ENCODE data around the gene AKAP11. TPM values are rescaled to one million over a fixed set of nuclear protein-coding genes. Genes with fewer than 3 reads are reported as not detected.

The AKAP11 gene
- total RNA-seq, 2 experiments from 2014 or later = 40.2 to 42.0 TPM

GRCh38 chr13:42271337-42272114 is 426 bp upstream of the AKAP11 start:
- ChIA-PET CTCF (interaction anchor here (0.8 to 1.1 kb wide), 2 partner anchors 50 to 356 kb away, joined by 3 read pairs; no protein-coding TSS in a partner anchor), POLR2A (interaction anchor here (0.8 to 2.5 kb wide), 3 partner anchors 83 to 125 kb away, joined by 3 to 15 read pairs (median 3); no protein-coding TSS in a partner anchor)

GRCh38 chr13:42272804-42273175 is 838 bp downstream of the AKAP11 start:
- POLR2A ChIA-PET = interaction anchor here (0.7 to 2.5 kb wide), 6 partner anchors 9 to 962 kb away, joined by 3 to 15 read pairs (median 4); no protein-coding TSS in a partner anchor
- CTCF ChIA-PET = no interaction called here

GRCh38 chr13:42274386-42275097 is 2.6 kb downstream of the AKAP11 start:
- POLR2A ChIA-PET = no interaction called here
- CTCF ChIA-PET = no interaction called here

- ChIA-PET POLR2A (no interaction called here), CTCF (no interaction called here)
Observed at GRCh38 chr13:42275098-42275471, 3.1 kb downstream of the AKAP11 start.

GRCh38 chr13:42275506-42275905 is 3.6 kb downstream of the AKAP11 start:
- ChIA-PET CTCF (no interaction called here), POLR2A (no interaction called here)

- ChIA-PET POLR2A (no interaction called here), CTCF (no interaction called here)
Observed at GRCh38 chr13:42276683-42277082, 4.7 kb downstream of the AKAP11 start.

GRCh38 chr13:42277618-42278276 is 5.8 kb downstream of the AKAP11 start:
- CTCF ChIA-PET = no interaction called here

GRCh38 chr13:42279080-42279479 is 7.1 kb downstream of the AKAP11 start:
- ChIA-PET CTCF (no interaction called here), POLR2A (no interaction called here)

More at GRCh38 chr13:42277618-42278276, 5.8 kb downstream of the AKAP11 start:
- POLR2A ChIA-PET = no interaction called here

- POLR2A ChIA-PET = no interaction called here
- CTCF ChIA-PET = no interaction called here
Observed at GRCh38 chr13:42279986-42280385, 8.0 kb downstream of the AKAP11 start.

GRCh38 chr13:42280537-42280936 is 8.6 kb downstream of the AKAP11 start:
- CTCF ChIA-PET = no interaction called here
- POLR2A ChIA-PET = no interaction called here

- ChIA-PET CTCF (no interaction called here), POLR2A (no interaction called here)
Observed at GRCh38 chr13:42283574-42283973, 11.6 kb downstream of the AKAP11 start.

GRCh38 chr13:42284068-42284467 is 12.1 kb downstream of the AKAP11 start:
- CTCF ChIA-PET = no interaction called here
- POLR2A ChIA-PET = no interaction called here

GRCh38 chr13:42298392-42298791 is 26.4 kb downstream of the AKAP11 start:
- POLR2A ChIA-PET = no interaction called here
- CTCF ChIA-PET = no interaction called here

- ChIA-PET CTCF (no interaction called here), POLR2A (no interaction called here)
Observed at GRCh38 chr13:42305503-42305902, 33.6 kb downstream of the AKAP11 start.

GRCh38 chr13:42307461-42307860 is 35.5 kb downstream of the AKAP11 start:
- ChIA-PET CTCF (no interaction called here), POLR2A (no interaction called here)

GRCh38 chr13:42312817-42313431 is 41.0 kb downstream of the AKAP11 start:
- ChIA-PET CTCF (no interaction called here), POLR2A (no interaction called here)

GRCh38 chr13:42318570-42318969 is 46.6 kb downstream of the AKAP11 start:
- ChIA-PET CTCF (no interaction called here), POLR2A (interaction anchor here (0.6 kb wide), 1 partner anchor 50 kb away, joined by 3 read pairs; no protein-coding TSS in a partner anchor)

- CTCF ChIA-PET = no interaction called here
- POLR2A ChIA-PET = no interaction called here
Observed at GRCh38 chr13:42320375-42320787, 48.4 kb downstream of the AKAP11 start.

GRCh38 chr13:42322806-42323205 is 50.9 kb downstream of the AKAP11 start:
- CTCF ChIA-PET = no interaction called here
- POLR2A ChIA-PET = no interaction called here

GRCh38 chr13:42324704-42325103 is 52.8 kb downstream of the AKAP11 start:
- CTCF ChIA-PET = no interaction called here
- POLR2A ChIA-PET = no interaction called here
